Natural killer cell treated with Interleukin-12 subunit alpha and Interleukin-12 subunit beta and Interleukin-15 and Interleukin-18, amount 100 ng/mL, for 72 hours (primary cell): ENCODE data around the gene PANK3. TPM values are rescaled to one million over a fixed set of nuclear protein-coding genes. Genes with fewer than 3 reads are reported as not detected.
"Not testable (repeated sequence)": the region's sequence is repeated elsewhere in the genome, so short reads cannot be mapped to it uniquely, and the experiment has no call there.

Source experiments
- ATAC-seq, 2 donors: fragments of 150-1000 bp; cut with Tn5 transposase in 1 of 2; sonication (Bioruptor Pico), chemical (Tn5 transposase) in 1 of 2; 2 replicates each; pipeline ENCODE4 v1.10.0; 2021
- DNase-seq: peaks from one replicate; pipeline ENCODE4 v3.0.0; 2022; ENCODE audit warnings: low spot score
- H3K27ac Mint-ChIP-seq, 2 donors: 1 replicate in 1 of 2; 2 replicates in 1 of 2; pipeline ENCODE4 v1.8.0; 2022; ENCODE audit warnings: mixed read lengths in 2 of 2, mild to moderate bottlenecking in 1 of 2, moderate library complexity in 1 of 2
- H3K27me3 Mint-ChIP-seq, 2 donors: 1 replicate in 1 of 2; 2 replicates in 1 of 2; pipeline ENCODE4 v1.8.0; 2022; ENCODE audit warnings: mixed read lengths in 2 of 2
- H3K36me3 Mint-ChIP-seq: one replicate; pipeline ENCODE4 v1.8.0; 2022; ENCODE audit warnings: mixed read lengths
- H3K4me1 Mint-ChIP-seq, 2 donors: 1 replicate in 1 of 2; 2 replicates in 1 of 2; pipeline ENCODE4 v1.8.0; 2022; ENCODE audit warnings: low read depth in 2 of 2, mixed read lengths in 2 of 2, mild to moderate bottlenecking in 1 of 2
- H3K4me3 Mint-ChIP-seq: one replicate; pipeline ENCODE4 v1.8.0; 2022; ENCODE audit warnings: mixed read lengths
- H3K9me3 Mint-ChIP-seq: 2 replicates; pipeline ENCODE4 v1.8.0; 2022; ENCODE audit warnings: mixed read lengths
- total RNA-seq, 2 donors: library from RNA; stranded (reverse); gene quantifications; one replicate each; pipeline ENCODE4 v1.2.3, GENCODE V29; 2022

PANK3 gene
- total RNA-seq, 2 donors from 2014 or later = 71.1 to 75.2 TPM

GRCh38 chr5:168562279-168562678 is 16.9 kb downstream of the PANK3 start:
- Mint-ChIP-seq H3K4me3 (no peak overlapping the region), H3K27ac (no peak overlapping the region), H3K4me1 (peaks cover 5 to 6% of the 10 kb centered on the region in 2 donors), H3K36me3 (peaks cover 21% of the 10 kb centered on the region), H3K9me3 (no peaks in the 10 kb centered on the region), H3K27me3 (no peaks in the 10 kb centered on the region)
- no peak for DNase-seq
- no peak for ATAC-seq

- ATAC-seq (no peak), DNase-seq (no peak)
- peaks cover 27% of the 10 kb centered on the region for H3K36me3 Mint-ChIP-seq
- H3K9me3 Mint-ChIP-seq = no peaks in the 10 kb centered on the region
- no peak overlapping the region for H3K4me3 Mint-ChIP-seq
- no peak overlapping the region for H3K27ac Mint-ChIP-seq
- no peaks in the 10 kb centered on the region for H3K27me3 Mint-ChIP-seq
- H3K4me1 Mint-ChIP-seq = peaks cover 5 to 15% of the 10 kb centered on the region in 2 donors
These were observed 21.8 kb downstream of the PANK3 start for GRCh38 chr5:168557389-168557788.

- Mint-ChIP-seq H3K4me3 (no peak overlapping the region), H3K4me1 (peaks cover 0 to 14% of the 10 kb centered on the region in 2 donors), H3K27ac (no peak overlapping the region), H3K9me3 (no peaks in the 10 kb centered on the region), H3K27me3 (no peaks in the 10 kb centered on the region), H3K36me3 (peaks cover 14% of the 10 kb centered on the region)
- no peak for DNase-seq
- ATAC-seq = no peak
These were observed 25.6 kb downstream of the PANK3 start for GRCh38 chr5:168553377-168554130.

DNA sequence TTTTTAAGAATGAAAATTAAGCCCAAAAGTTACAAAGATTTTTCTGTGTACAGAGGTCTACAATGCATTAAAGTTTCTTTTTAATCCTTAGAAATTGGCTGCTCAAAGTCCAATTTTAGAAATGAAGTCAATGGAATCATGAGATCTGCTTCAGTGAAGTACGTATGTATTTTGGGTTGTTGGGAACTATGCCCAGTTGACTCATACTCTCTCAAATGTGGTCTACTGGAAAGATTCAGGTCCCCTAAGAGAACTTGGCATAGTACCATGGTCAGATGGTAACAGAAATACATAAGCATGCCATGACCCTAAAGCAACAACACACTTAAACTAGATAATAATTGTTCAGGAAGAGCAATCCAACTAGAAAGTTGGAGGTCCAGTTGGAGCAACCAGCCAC is 27.0 kb downstream of the PANK3 start:
- no peak for DNase-seq
- H3K36me3 Mint-ChIP-seq = peaks cover 20% of the 10 kb centered on the region
- peaks cover 0 to 17% of the 10 kb centered on the region in 2 donors for H3K4me1 Mint-ChIP-seq
- no peaks in the 10 kb centered on the region for H3K9me3 Mint-ChIP-seq
- H3K4me3 Mint-ChIP-seq = no peak overlapping the region
- ATAC-seq = no peak
- no peaks in the 10 kb centered on the region for H3K27me3 Mint-ChIP-seq
- no peak overlapping the region for H3K27ac Mint-ChIP-seq

GRCh38 chr5:168550656-168551055 is 28.5 kb downstream of the PANK3 start:
- Mint-ChIP-seq H3K36me3 (peaks cover 11% of the 10 kb centered on the region), H3K4me3 (no peak overlapping the region), H3K27me3 (no peaks in the 10 kb centered on the region), H3K9me3 (no peaks in the 10 kb centered on the region), H3K4me1 (peaks cover 0 to 17% of the 10 kb centered on the region in 2 donors), H3K27ac (no peak overlapping the region)
- ATAC-seq (no peak), DNase-seq (no peak)

DNA sequence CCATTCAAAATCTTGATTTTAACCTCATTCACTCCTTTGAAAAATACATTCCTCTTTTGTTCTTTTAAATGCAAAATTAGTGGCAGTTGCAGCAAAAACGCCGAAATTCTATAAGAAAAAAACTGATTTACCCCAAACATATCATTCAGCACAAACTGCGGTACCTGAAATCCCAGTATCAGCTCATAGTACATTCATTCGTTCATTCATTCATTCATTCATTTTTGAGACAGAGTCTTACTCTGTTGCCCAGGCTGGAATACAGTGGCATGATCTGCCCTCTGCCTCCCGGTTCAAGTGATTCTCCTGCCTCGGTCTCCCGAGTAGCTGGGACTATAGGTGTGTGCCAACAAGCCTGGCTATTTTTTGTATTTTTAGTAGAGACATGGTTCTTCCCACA is 29.6 kb downstream of the PANK3 start:
- Mint-ChIP-seq H3K9me3 (no peaks in the 10 kb centered on the region), H3K27ac (no peak overlapping the region), H3K36me3 (peaks cover 11% of the 10 kb centered on the region), H3K4me1 (peaks cover 0 to 17% of the 10 kb centered on the region in 2 donors), H3K4me3 (no peak overlapping the region), H3K27me3 (no peaks in the 10 kb centered on the region)
- no peak for DNase-seq
- no peak for ATAC-seq

GRCh38 chr5:168537176-168537575 is 42.0 kb downstream of the PANK3 start:
- ATAC-seq = no peak
- no peak for DNase-seq
- H3K27ac Mint-ChIP-seq = no peak overlapping the region
- H3K4me1 Mint-ChIP-seq = peaks cover 0 to 4% of the 10 kb centered on the region in 2 donors
- H3K4me3 Mint-ChIP-seq = no peak overlapping the region
- no peaks in the 10 kb centered on the region for H3K36me3 Mint-ChIP-seq
- peaks cover 3% of the 10 kb centered on the region for H3K9me3 Mint-ChIP-seq
- H3K27me3 Mint-ChIP-seq = peaks cover 0 to 8% of the 10 kb centered on the region in 2 donors

GRCh38 chr5:168534351-168534750 is 44.8 kb downstream of the PANK3 start:
- DNase-seq, H3K27ac Mint-ChIP-seq, ATAC-seq, H3K4me3 Mint-ChIP-seq, H3K9me3 Mint-ChIP-seq, H3K36me3 Mint-ChIP-seq: not testable (repeated sequence)
- peaks cover 0 to 11% of the 10 kb centered on the region in 2 donors for H3K4me1 Mint-ChIP-seq
- H3K27me3 Mint-ChIP-seq = peaks cover 10 to 17% of the 10 kb centered on the region in 2 donors

DNA sequence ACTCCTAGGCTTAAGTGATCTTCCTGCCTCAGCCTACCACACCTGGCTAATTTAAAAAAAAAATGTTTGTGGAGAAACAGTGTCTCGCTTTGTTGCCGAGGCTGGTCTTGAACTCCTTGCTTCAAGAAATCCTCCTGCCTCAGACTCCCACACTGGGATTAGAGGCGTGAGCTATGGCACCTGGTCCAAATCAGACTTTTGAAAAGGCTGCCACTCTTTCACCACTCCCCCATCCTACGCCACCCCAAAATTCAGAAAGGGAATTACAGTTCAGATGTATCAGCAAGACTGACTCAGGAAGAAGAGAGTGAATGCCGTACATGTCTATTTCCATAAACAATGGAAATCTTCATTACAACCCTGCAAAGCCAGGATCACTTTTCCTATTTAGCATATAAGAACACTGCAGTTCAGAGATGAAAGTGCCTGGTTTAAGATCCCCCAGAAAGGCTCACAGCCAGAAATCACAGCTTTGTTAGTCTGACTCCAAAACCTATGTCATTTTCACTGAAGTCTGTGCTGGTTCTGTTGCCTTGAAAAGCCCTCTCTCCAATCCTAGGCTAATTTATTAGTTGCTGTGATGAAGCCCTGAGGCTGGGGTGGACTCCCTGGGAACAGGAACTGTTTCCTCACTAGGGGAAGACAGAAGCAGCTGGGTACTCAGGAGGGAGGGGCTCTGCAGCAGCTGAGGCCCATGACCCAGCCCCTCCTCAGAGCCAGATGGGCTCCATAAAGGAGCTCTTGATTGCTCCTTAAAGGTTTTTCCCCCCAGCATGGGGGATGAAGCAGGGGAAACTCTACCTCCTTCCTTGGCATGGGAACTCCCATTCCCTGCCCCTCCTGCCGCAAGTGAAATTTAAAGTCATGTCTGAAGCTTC is 46.9 kb downstream of the PANK3 start:
- no peak overlapping the region for H3K4me3 Mint-ChIP-seq
- no peak overlapping the region for H3K27ac Mint-ChIP-seq
- H3K9me3 Mint-ChIP-seq = peaks cover 4% of the 10 kb centered on the region
- H3K4me1 Mint-ChIP-seq = peaks cover 6 to 10% of the 10 kb centered on the region in 2 donors
- DNase-seq (no peak), ATAC-seq (no peak)
- H3K36me3 Mint-ChIP-seq = peaks cover 6% of the 10 kb centered on the region
- peaks cover 20 to 26% of the 10 kb centered on the region in 2 donors for H3K27me3 Mint-ChIP-seq

GRCh38 chr5:168531191-168531590 is 48.0 kb downstream of the PANK3 start:
- Mint-ChIP-seq H3K36me3 (peaks cover 6% of the 10 kb centered on the region), H3K9me3 (peaks cover 4% of the 10 kb centered on the region), H3K27ac (no peak overlapping the region), H3K4me3 (no peak overlapping the region), H3K27me3 (peaks cover 20 to 26% of the 10 kb centered on the region in 2 donors), H3K4me1 (peaks cover 6 to 10% of the 10 kb centered on the region in 2 donors)
- DNase-seq (no peak), ATAC-seq (no peak)

DNA sequence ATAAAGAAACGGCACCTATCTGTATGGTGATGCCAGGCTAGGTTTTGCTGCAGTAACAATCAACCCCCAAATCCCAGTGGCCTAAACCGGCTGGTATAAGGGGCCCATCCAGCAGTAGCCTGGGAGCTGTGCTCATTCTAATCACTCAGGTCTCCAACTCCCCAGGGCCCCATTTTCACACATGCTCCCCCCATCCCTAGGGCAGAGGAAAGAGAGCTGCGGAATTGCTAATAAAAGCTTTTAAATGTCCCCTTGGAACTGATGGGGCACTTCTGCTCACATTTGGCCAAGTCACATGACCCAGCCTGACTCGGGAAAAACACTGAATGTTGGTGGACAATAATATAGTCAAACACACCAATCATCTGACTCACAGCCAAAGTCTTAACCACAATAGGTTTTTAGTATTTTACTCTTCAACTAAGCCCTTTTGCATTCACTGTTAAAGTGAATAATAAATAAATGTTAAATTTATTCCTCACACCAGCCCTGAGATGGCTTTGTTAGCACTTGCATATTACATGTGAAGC is 48.5 kb downstream of the PANK3 start:
- DNase-seq (no peak), ATAC-seq (no peak)
- peak overlapping the region; percentile 68 for H3K4me3 Mint-ChIP-seq
- H3K27ac Mint-ChIP-seq = no peak overlapping the region
- H3K36me3 Mint-ChIP-seq = peaks cover 6% of the 10 kb centered on the region
- peaks cover 6 to 10% of the 10 kb centered on the region in 2 donors for H3K4me1 Mint-ChIP-seq
- peaks cover 20 to 26% of the 10 kb centered on the region in 2 donors for H3K27me3 Mint-ChIP-seq
- H3K9me3 Mint-ChIP-seq = peaks cover 4% of the 10 kb centered on the region

DNA sequence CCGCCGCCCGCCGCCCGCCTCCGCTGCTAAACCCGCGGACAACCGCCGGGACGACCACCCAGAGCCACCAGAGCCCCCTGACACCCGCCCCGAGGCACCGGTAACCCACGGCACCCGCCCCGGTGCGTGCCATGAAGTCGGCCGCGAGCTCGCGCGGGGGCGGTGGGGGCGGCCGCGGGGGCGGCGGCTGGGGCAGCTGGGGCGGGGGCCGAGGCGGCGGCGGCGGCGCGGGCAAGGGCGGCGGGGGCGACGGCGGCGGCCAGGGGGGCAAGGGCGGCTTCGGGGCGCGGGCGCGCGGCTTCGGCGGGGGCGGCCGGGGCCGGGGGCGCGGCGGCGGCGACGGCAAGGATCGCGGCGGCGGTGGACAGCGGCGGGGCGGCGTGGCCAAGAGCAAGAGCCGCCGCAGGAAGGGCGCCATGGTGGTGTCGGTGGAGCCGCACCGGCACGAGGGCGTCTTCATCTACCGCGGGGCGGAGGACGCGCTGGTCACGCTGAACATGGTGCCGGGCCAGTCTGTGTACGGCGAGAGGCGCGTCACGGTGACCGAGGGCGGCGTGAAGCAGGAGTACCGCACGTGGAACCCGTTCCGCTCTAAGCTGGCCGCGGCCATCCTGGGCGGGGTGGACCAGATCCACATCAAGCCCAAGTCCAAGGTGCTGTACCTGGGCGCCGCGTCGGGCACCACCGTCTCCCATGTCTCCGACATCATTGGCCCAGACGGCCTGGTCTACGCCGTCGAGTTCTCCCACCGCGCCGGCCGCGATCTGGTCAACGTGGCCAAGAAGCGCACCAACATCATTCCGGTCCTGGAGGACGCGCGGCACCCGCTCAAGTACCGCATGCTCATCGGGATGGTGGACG is 49.6 kb downstream of the PANK3 start:
- ATAC-seq = no peak

More for the DNA sequence above, 49.6 kb downstream of the PANK3 start:
- Mint-ChIP-seq H3K27ac (no peak overlapping the region), H3K36me3 (peaks cover 6% of the 10 kb centered on the region), H3K9me3 (peaks cover 4% of the 10 kb centered on the region), H3K4me3 (peak overlapping the region; percentile 68), H3K4me1 (peaks cover 6 to 10% of the 10 kb centered on the region in 2 donors), H3K27me3 (peaks cover 20 to 26% of the 10 kb centered on the region in 2 donors)
- no peak for DNase-seq
